HG03066 (cell line): ENCODE results near the gene TNFSF15.
"Not testable (repeated sequence)": the region's sequence is repeated elsewhere in the genome, so short reads cannot be mapped to it uniquely, and the experiment has no call there.

Source experiments
- ATAC-seq: cut with Tn5 transposase; IDR thresholded peaks from one replicate; pipeline ENCODE4 v1.9.1; 2021; ENCODE audit warnings: low read depth; ENCODE audit not compliant: unreplicated experiment

The TNFSF15 gene

DNA sequence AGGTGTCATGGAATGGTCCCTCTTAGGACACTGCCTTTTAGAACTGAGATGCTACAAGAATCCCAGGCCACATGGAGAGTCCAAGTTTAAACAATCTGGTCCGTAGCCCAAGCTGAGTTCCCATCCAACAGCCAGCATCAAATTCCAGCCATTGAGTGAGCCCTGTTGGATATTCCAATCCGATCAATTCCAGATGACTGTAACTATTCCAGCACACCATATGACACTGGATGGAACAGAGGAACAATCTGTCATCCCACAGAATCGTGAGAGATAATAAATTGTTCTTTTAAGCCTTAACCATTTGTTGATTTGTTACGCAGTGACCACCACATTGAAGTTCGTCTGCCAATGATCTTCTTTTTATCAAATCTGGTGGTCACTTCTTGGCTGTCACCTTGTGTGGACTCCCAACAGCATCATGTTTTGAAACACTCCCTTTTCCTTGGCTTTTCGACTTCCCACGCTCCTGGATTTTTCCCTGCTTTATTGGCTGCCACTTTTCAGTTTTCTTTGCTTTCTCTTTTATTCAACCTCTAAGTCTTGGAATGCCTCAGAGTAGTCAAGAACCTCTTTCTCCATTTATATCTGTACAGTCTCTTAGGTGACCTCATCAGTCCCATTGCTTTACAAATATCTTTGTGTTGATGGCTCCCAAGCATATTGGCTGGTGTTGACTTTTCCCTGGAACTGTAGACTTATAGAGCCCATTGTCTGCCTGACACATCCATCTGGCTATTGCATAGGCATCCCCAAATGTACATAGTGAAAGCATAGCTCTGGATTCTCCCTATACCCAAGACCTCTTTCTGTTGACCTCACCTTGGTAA, 46.1 kb downstream of the TNFSF15 start:
- no peak for ATAC-seq

DNA sequence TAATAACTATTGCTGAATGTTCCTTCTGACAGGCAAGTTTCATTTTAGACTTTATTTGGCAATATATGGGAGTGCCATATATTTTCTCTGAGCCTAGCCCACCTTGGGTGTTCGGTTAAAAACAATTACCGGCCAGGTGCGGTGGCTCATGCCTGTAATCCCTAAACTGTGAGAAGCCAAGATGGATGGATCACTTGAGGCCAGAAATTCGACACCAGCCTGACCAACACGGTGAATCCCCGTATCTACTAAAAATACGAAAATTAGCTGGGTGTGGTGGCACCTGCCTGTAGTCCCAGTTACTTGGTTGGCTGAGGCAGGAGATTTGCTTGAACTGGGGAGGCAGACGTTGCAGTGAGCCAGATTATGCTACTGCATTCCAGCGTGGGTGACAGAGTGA, 47.9 kb downstream of the TNFSF15 start:
- no peak for ATAC-seq

- no peak for ATAC-seq
Measured at GRCh38 chr9:114757395-114757794, 48.4 kb downstream of the TNFSF15 start.

DNA sequence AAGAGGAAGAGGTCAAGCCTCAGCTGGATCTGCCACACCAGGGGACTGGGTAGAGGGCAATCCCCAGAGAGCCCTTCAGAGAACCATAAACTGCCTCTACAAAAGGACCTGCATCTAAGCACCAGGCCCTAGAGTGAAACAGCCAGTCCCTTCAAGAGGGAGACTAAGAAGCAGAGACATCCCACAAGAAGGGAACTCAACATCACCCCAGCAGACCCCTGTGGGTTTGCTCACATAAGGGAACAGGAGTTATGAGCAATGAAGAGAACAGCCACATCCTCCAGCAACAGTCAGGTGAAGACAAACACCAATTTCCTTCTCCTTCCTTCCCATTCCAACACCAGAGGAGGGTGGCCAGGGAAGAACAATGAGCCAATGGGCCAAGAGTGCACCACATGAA, 48.9 kb downstream of the TNFSF15 start:
- ATAC-seq: no peak

- no peak for ATAC-seq
Measured at GRCh38 chr9:114754581-114754980, 51.3 kb downstream of the TNFSF15 start.

DNA sequence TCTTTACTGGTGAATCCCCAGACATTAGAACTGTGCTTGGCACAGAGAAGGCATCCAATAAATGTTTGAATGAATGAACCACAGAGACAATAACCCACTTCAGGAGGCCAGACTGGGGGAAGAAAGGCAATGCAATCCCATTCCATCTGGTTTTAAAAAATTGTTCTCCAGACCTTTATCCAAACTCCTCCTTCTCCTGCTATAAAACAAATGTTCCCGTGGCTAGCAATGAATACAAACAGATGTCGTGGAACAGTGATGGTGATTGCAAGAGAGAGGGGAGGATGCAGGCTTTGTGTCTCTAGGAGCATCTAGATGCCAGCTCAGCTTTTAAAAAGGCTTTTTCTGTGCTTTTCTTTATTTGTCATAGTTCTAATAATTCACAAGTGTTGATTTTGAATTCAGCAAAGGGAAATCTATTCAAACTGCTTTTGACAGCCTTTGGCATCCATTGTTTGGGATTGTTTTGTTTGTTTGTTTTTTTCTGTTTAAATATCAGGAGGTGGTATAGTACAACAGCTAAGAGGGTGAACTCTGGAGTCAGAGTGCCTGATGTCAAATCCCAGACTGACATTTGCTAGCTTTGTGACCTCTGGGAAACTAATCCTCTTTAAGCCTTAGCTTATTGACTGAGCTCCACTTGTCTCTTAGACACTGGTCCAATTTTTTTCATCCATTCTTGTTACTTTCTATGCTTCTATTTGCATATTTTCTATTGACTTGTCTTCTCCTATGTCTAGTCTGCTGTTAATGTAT, 59.1 kb downstream of the TNFSF15 start:
- ATAC-seq: no peak

GRCh38 chr9:114745879-114746550, 59.8 kb downstream of the TNFSF15 start:
- no peak for ATAC-seq

GRCh38 chr9:114745108-114745848, 60.6 kb downstream of the TNFSF15 start:
- no peak for ATAC-seq

DNA sequence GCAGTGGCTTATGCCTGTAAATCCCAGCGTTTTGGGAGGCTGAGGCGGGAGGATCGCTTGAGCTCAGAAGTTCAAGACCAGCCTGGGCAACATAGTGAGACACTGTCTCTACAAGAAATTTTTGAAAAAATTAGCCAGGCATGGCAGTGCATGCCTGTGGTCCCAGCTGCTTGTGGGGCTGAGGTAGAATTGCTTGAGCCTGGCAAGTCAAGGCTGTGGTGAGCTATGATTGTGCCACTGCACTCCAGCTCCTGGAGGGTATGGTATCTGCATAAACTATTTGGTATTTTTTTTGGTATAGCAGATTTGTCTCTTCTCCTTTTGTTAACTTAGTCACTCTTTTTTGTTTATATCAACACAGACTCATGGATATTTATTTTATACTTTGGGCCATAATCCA, 62.4 kb downstream of the TNFSF15 start:
- ATAC-seq: no peak

GRCh38 chr9:114742947-114743346, 62.9 kb downstream of the TNFSF15 start:
- no peak for ATAC-seq

DNA sequence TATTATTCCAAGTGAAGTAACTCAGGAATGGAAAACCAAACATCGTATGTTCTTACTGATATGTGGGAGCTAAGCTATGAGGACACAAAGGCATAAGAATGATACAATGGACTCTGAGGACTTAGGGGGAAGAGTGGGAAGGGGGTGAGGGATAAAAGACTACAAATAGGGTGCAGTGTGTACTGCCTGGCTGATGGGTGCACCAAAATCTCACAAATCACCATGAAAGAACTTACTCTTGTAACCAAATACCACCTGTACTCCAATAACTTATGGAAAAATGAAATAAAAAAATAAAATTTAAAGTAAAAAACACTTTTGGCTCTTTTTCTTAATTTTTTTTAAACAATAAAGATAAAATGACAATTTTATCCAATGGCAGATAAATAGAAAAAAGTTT, 64.3 kb downstream of the TNFSF15 start:
- not testable (repeated sequence) for ATAC-seq

DNA sequence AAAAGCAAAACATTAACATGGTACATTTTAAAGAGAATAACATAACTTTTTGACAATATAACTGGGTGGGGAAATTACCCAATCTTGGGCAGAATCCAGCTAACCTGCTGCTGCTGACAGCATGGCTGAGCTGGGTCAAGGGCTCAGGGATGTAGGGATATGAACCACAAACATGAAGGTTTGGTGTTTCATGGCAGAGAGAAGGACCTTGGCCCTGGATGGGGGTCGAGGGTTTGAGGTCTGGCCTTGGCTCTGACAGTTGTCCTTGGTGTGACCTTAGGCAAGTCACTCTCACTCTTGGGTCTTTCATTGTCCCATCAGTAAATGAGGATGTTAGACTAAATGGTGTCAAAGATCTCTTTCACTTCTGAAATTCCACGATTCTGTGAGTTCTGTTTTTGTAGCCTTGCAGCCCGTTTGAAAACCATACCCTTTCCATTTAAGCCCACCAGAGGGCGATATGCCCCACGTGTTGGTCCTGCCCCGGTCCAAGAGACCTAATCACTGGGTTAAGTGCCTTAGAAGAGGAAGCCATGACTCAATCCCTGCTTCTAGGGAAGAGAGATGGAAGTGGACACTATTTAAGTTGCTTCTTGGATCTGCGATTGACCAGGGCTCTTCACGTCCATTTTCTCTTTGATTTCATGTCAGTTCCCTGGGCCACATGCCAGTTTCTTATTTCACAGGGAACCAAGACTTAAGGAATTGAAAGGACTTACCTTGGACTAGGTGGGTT, 67.1 kb downstream of the TNFSF15 start:
- no peak for ATAC-seq

- no peak for ATAC-seq
Measured at GRCh38 chr9:114737847-114738246, 68.0 kb downstream of the TNFSF15 start.

DNA sequence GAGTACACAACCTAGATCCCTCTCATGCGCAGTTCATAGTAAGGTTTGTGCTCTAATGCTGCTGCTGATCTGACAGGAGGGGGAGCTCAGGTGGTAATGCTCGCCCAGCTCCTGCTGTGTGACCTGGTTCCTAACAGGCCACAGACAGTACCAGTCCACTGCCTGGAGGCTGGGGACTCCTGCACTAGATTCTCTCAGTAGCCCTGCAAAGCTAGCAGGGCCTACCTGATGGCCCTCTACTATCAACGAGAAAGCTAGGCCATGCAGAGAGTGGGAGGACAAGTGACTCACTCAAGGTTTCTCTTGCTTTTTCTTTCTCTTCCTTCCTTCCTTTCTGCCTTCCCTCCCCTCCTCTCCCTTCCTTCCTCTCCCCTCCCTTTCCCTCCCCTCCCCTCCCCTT, 68.7 kb downstream of the TNFSF15 start:
- no peak for ATAC-seq

DNA sequence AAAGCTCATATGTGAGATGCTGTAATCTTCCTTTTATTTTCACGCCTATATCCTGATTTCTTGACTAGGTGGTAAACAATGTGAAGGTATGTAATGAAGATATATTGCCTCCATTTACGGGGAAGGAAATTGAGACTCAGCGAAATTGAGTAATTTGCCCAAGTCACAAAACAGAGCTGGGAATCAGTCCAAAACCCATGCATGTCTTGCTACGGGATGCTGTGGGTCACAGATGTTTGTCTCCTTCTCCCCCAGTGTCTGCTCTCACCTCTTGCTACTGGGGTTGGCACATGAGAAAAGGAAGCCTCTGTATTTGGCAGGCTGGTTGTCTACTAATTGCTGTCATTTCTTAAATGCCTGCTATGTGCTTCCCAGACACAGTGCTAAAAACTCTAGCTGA, 70.1 kb downstream of the TNFSF15 start:
- ATAC-seq: no peak

DNA sequence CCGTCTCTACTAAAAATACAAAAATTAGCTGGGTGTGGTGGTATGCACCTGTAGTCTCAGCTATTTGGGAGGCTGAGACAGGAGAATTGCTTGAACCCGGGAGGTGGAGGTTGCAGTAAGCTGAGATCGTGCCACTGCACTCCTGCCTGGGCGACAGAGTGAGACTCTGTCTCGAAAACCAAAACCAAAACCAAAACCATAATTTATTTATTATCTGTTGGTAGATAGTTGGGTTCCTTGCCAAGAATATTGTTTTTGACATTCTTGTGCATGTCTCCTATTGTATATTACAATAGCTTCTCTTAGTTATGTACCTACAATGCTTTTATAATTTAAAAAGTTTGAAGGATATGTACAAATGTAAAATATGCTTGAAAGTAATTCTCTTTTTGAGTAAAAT, 70.7 kb downstream of the TNFSF15 start:
- ATAC-seq: not testable (repeated sequence)
